Panc1 (cell line): ENCODE measurements around the gene GRID1. TPM values are rescaled to one million over a fixed set of nuclear protein-coding genes. Genes with fewer than 3 reads are reported as not detected.

Experiments
- ATAC-seq: fragments of 200-7000 bp; cut with Tn5 transposase; 2 replicates; pipeline ENCODE4 v1.9.1; 2020; ENCODE audit warnings: mild to moderate bottlenecking, moderate library complexity
- BruUV-seq: library from RNA; stranded (reverse); fragments of 400-500 nt; replicated peaks from 2 replicates; lab custom pipeline; 2021; lab: Mats Ljungman, UMichigan
- CTCF ChIA-PET: fragments of 300-600 bp; sonication (Branson Sonifier 250); formaldehyde crosslinking; loops from one replicate; lab custom pipeline; 2022; ENCODE audit warnings: antibody characterized with exemption; lab: Charles Lee
- POLR2A ChIA-PET: fragments of 300-600 bp; sonication (Branson Sonifier 250); formaldehyde crosslinking; loops from one replicate; lab custom pipeline; 2022; ENCODE audit warnings: antibody characterized with exemption; lab: Charles Lee
- DNase-seq: peaks from one replicate; pipeline ENCODE4 v3.0.0-alpha.2; 2010; ENCODE audit warnings: low read depth, low spot score
- H3K27ac ChIP-seq: 2 replicates; pipeline ENCODE4 v1.5.1; 2011; ENCODE audit warnings: mild to moderate bottlenecking, low read length, inconsistent platforms
- H3K27me3 ChIP-seq: fragments of 200-500 bp; sonication (Bioruptor generic); 2 replicates; pipeline ENCODE4 v1.6.0; 2014; ENCODE audit warnings: low read length, inconsistent platforms; ENCODE audit not compliant: control insufficient read depth, insufficient read depth
- H3K36me3 ChIP-seq: fragments of 200-500 bp; sonication (Bioruptor generic); 2 replicates; pipeline ENCODE4 v1.5.1; 2014; ENCODE audit warnings: inconsistent platforms, mild to moderate bottlenecking, low read length, moderate library complexity; ENCODE audit not compliant: control insufficient read depth, insufficient read depth
- H3K4me1 ChIP-seq: 2 replicates; pipeline ENCODE4 v1.5.1; 2011; ENCODE audit warnings: inconsistent platforms, mild to moderate bottlenecking, low read length, moderate library complexity; ENCODE audit not compliant: control insufficient read depth, insufficient read depth
- H3K4me3 ChIP-seq, 2 experiments: 2 replicates each; pipeline ENCODE4 v1.5.1; 2011 to 2012; ENCODE audit warnings: low read depth in 2 of 2, low read length in 2 of 2, mild to moderate bottlenecking in 2 of 2, inconsistent platforms in 1 of 2, moderate library complexity in 1 of 2
- H3K9me3 ChIP-seq: fragments of 200-500 bp; sonication (Bioruptor generic); 2 replicates; pipeline ENCODE4 v1.5.1; 2014; ENCODE audit warnings: low read depth, mild to moderate bottlenecking, inconsistent platforms, low read length, moderate library complexity; ENCODE audit not compliant: control insufficient read depth, insufficient read depth
- CTCF ChIP-seq: fragments of 450-650 bp; IDR thresholded peaks from 2 replicates; pipeline ENCODE4 v1.5.1; 2017; ENCODE audit warnings: mild to moderate bottlenecking
- POLR2AphosphoS5 ChIP-seq: IDR thresholded peaks from 2 replicates; pipeline ENCODE4 v1.6.1; 2012; ENCODE audit warnings: mild to moderate bottlenecking, low read depth, low read length, moderate library complexity
- REST ChIP-seq, 2 experiments: IDR thresholded peaks; 2 replicates each; pipeline ENCODE4 v1.6.1; 2011 to 2012; ENCODE audit warnings: low read depth in 2 of 2, control low read depth in 1 of 2, low read length in 1 of 2, mild to moderate bottlenecking in 1 of 2, moderate library complexity in 1 of 2; ENCODE audit not compliant: insufficient read depth in 1 of 2
- SIN3A ChIP-seq: IDR thresholded peaks from 2 replicates; pipeline ENCODE4 v1.6.1; 2012; ENCODE audit warnings: low read depth, mild to moderate bottlenecking, low read length, moderate library complexity, borderline replicate concordance; ENCODE audit not compliant: insufficient read depth
- TCF7L2 ChIP-seq: IDR thresholded peaks from 2 replicates; pipeline ENCODE4 v1.6.1; 2011; ENCODE audit warnings: mild to moderate bottlenecking, low read depth, low read length, inconsistent platforms
- in situ Hi-C: cut with HindIII; loops from 2 replicates; pipeline ENCODE4 v1.10.0; 2016; ENCODE audit warnings: low sequenced_read_pairs, low pct_unique_long_range_greater_than_20kb
- intact Hi-C: fragments of 100-400 bp; cut with micrococcal nuclease; formaldehyde crosslinking; loops from one replicate; pipeline ENCODE4 v1.10.0; 2022; ENCODE audit not compliant: unreplicated experiment
- total RNA-seq: library from RNA; stranded (reverse); gene quantifications from one replicate; pipeline ENCODE4 v1.2.1, GENCODE V29; 2021; ENCODE audit not compliant: unreplicated experiment

GRID1 gene
- total RNA-seq, 1 experiment from 2014 or later = 2.3 TPM

- no peak for ATAC-seq
- Histone ChIP-seq H3K9me3 (no peaks in the 10 kb centered on the region), H3K4me3 (no peak overlapping the region), H3K36me3 (no peaks in the 10 kb centered on the region), H3K27ac (no peak overlapping the region), H3K27me3 (peaks cover 7% of the 10 kb centered on the region), H3K4me1 (no peaks in the 10 kb centered on the region)
- no peak for DNase-seq
- ChIA-PET CTCF (no interaction called here), POLR2A (no interaction called here)
- in situ Hi-C loops = no loop called here
- intact Hi-C loops = no loop called here
- BruUV-seq = no TSS peak
- TF ChIP-seq TCF7L2 = no peak
Measured at GRCh38 chr10:86061278-86062197, 305.1 kb downstream of the GRID1 start.

- Histone ChIP-seq H3K27me3 (peaks cover 7% of the 10 kb centered on the region), H3K9me3 (no peaks in the 10 kb centered on the region), H3K36me3 (no peaks in the 10 kb centered on the region), H3K4me1 (no peaks in the 10 kb centered on the region), H3K4me3 (no peak overlapping the region), H3K27ac (no peak overlapping the region)
- intact Hi-C loops (no loop called here), in situ Hi-C loops (no loop called here)
- DNase-seq = no peak
- ChIA-PET POLR2A (interaction anchor here (0.6 kb wide), 1 partner anchor 299 kb away, joined by 4 read pairs; no protein-coding TSS in a partner anchor), CTCF (no interaction called here)
- no TSS peak for BruUV-seq
- TF ChIP-seq SIN3A (no peak), REST (IDR thresholded peaks at IDR 0.05; ENCODE audit: insufficient read depth in 1 of 2, low read depth in 2 of 2, low read length in 1 of 2) (no peak), CTCF (no peak), POLR2AphosphoS5 (no peak)
- no peak for ATAC-seq
Measured at GRCh38 chr10:86060386-86061277, 306.0 kb downstream of the GRID1 start.
